Astrocyte of the cerebellum (primary cell): Measurements from ENCODE around the gene LRRC58.

Experiments used
- DNase-seq: peaks from one replicate; pipeline ENCODE4 v3.0.0-alpha.2; 2011; ENCODE audit warnings: low read depth
- H3K4me3 ChIP-seq: 2 replicates; pipeline ENCODE4 v1.5.1; 2011; ENCODE audit warnings: mild to moderate bottlenecking, low read depth, low read length, moderate library complexity
- in situ Hi-C: cut with HindIII; loops from 2 replicates; pipeline ENCODE4 v1.10.0; 2017; ENCODE audit warnings: low sequenced_read_pairs
- TF ChIP-seq, protein P1 (sequence below): IDR thresholded peaks from 2 replicates; pipeline ENCODE4 v1.5.1; 2012; ENCODE audit warnings: low read length, low read depth, moderate library complexity, mild to moderate bottlenecking; ENCODE audit errors: missing control alignments

The LRRC58 gene

GRCh38 chr3:120348065-120348990, 826 bp downstream of the LRRC58 start:
- in situ Hi-C loops = no loop called here
- peak overlapping the region; percentile 80 for H3K4me3 ChIP-seq
- TF ChIP-seq, protein P1, sequence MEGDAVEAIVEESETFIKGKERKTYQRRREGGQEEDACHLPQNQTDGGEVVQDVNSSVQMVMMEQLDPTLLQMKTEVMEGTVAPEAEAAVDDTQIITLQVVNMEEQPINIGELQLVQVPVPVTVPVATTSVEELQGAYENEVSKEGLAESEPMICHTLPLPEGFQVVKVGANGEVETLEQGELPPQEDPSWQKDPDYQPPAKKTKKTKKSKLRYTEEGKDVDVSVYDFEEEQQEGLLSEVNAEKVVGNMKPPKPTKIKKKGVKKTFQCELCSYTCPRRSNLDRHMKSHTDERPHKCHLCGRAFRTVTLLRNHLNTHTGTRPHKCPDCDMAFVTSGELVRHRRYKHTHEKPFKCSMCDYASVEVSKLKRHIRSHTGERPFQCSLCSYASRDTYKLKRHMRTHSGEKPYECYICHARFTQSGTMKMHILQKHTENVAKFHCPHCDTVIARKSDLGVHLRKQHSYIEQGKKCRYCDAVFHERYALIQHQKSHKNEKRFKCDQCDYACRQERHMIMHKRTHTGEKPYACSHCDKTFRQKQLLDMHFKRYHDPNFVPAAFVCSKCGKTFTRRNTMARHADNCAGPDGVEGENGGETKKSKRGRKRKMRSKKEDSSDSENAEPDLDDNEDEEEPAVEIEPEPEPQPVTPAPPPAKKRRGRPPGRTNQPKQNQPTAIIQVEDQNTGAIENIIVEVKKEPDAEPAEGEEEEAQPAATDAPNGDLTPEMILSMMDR = no peak
- DNase-seq = peak; percentile 16

- in situ Hi-C loops = no loop called here
- DNase-seq = no peak
These were observed 4.8 kb downstream of the LRRC58 start for GRCh38 chr3:120344349-120344748.

DNA sequence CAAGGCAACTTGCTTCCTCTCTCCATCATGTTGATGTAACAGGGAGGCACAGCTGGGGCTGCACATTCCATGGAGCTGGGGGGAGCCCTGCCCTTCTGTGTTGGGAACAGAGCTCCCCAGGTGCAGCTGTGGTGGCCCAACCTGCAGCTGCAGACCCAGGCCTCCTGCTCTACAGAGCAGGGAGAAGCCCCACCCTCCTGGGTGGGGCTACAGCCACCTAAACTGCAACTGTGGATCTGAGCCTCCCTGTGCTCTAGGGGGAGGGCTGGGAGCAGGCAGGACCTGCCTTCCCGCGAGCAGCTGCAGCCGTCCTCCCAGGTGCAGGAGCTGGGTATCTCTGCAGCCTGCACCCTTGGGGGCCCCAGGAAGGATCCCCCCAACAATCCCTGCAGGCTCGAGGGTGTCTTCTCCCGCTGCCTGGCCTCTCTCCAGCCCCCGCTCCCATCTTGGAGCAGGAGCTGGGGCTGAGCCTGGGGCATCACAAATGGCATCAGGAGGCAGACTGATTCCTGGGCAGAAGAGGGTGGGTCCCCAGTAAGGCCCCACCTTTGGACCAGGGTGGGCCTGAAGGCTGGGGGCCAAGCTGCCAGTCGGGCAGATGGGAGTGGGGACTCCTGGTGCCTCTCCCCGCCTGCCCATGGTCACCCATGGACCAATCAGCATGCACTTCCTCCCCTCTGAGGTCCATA, 7.4 kb downstream of the LRRC58 start:
- no peak overlapping the region for H3K4me3 ChIP-seq
- no peak for DNase-seq
- TF ChIP-seq, protein P1 = no peak
- in situ Hi-C loops = no loop called here

More at GRCh38 chr3:120344349-120344748, 4.8 kb downstream of the LRRC58 start:
- TF ChIP-seq, protein P1 = no peak
- no peak overlapping the region for H3K4me3 ChIP-seq

GRCh38 chr3:120339362-120339761, 9.8 kb downstream of the LRRC58 start:
- H3K4me3 ChIP-seq = no peak overlapping the region
- DNase-seq = no peak
- TF ChIP-seq, protein P1 = no peak
- in situ Hi-C loops = no loop called here

- no peak overlapping the region for H3K4me3 ChIP-seq
- in situ Hi-C loops = no loop called here
- DNase-seq = no peak
- TF ChIP-seq, protein P1 = no peak
These were observed 10.6 kb downstream of the LRRC58 start for GRCh38 chr3:120338517-120338916.

DNA sequence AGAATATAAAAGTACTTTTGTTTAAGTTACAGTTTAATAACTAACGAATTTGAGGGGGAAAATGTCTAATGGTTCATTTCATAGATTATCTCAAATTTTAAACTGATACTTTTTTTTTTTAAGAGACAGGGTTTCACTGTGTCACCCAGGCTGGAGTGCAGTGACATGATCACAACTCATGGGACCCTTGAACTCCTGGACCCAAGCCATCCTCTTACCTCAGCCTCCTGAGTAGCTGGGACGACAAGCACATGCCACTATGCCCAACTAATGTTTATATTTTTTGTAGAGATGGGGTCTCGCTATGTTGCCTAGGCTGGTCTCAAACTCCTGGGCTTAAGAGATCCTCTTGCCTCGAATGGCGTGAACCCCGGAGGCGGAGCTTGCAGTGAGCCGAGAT, 16.5 kb downstream of the LRRC58 start:
- no peak overlapping the region for H3K4me3 ChIP-seq
- in situ Hi-C loops = no loop called here
- DNase-seq = no peak
- TF ChIP-seq, protein P1 = no peak
